Panc1 (cell line): ENCODE results near the gene GALNT18. TPM values are rescaled to one million over a fixed set of nuclear protein-coding genes. Genes with fewer than 3 reads are reported as not detected.

Source experiments
- ATAC-seq: fragments of 200-7000 bp; cut with Tn5 transposase; 2 replicates; pipeline ENCODE4 v1.9.1; 2020; ENCODE audit warnings: mild to moderate bottlenecking, moderate library complexity
- BruUV-seq: library from RNA; stranded (reverse); fragments of 400-500 nt; replicated peaks from 2 replicates; lab custom pipeline; 2021; lab: Mats Ljungman, UMichigan
- CTCF ChIA-PET: fragments of 300-600 bp; sonication (Branson Sonifier 250); formaldehyde crosslinking; loops from one replicate; lab custom pipeline; 2022; ENCODE audit warnings: antibody characterized with exemption; lab: Charles Lee
- POLR2A ChIA-PET: fragments of 300-600 bp; sonication (Branson Sonifier 250); formaldehyde crosslinking; loops from one replicate; lab custom pipeline; 2022; ENCODE audit warnings: antibody characterized with exemption; lab: Charles Lee
- DNase-seq: peaks from one replicate; pipeline ENCODE4 v3.0.0-alpha.2; 2010; ENCODE audit warnings: low read depth, low spot score
- H3K27ac ChIP-seq: 2 replicates; pipeline ENCODE4 v1.5.1; 2011; ENCODE audit warnings: mild to moderate bottlenecking, low read length, inconsistent platforms
- H3K27me3 ChIP-seq: fragments of 200-500 bp; sonication (Bioruptor generic); 2 replicates; pipeline ENCODE4 v1.6.0; 2014; ENCODE audit warnings: low read length, inconsistent platforms; ENCODE audit not compliant: control insufficient read depth, insufficient read depth
- H3K36me3 ChIP-seq: fragments of 200-500 bp; sonication (Bioruptor generic); 2 replicates; pipeline ENCODE4 v1.5.1; 2014; ENCODE audit warnings: inconsistent platforms, mild to moderate bottlenecking, low read length, moderate library complexity; ENCODE audit not compliant: control insufficient read depth, insufficient read depth
- H3K4me1 ChIP-seq: 2 replicates; pipeline ENCODE4 v1.5.1; 2011; ENCODE audit warnings: inconsistent platforms, mild to moderate bottlenecking, low read length, moderate library complexity; ENCODE audit not compliant: control insufficient read depth, insufficient read depth
- H3K4me3 ChIP-seq, 2 experiments: 2 replicates each; pipeline ENCODE4 v1.5.1; 2011 to 2012; ENCODE audit warnings: low read depth in 2 of 2, low read length in 2 of 2, mild to moderate bottlenecking in 2 of 2, inconsistent platforms in 1 of 2, moderate library complexity in 1 of 2
- H3K9me3 ChIP-seq: fragments of 200-500 bp; sonication (Bioruptor generic); 2 replicates; pipeline ENCODE4 v1.5.1; 2014; ENCODE audit warnings: low read depth, mild to moderate bottlenecking, inconsistent platforms, low read length, moderate library complexity; ENCODE audit not compliant: control insufficient read depth, insufficient read depth
- POLR2AphosphoS5 ChIP-seq: IDR thresholded peaks from 2 replicates; pipeline ENCODE4 v1.6.1; 2012; ENCODE audit warnings: mild to moderate bottlenecking, low read depth, low read length, moderate library complexity
- SIN3A ChIP-seq: IDR thresholded peaks from 2 replicates; pipeline ENCODE4 v1.6.1; 2012; ENCODE audit warnings: low read depth, mild to moderate bottlenecking, low read length, moderate library complexity, borderline replicate concordance; ENCODE audit not compliant: insufficient read depth
- TCF7L2 ChIP-seq: IDR thresholded peaks from 2 replicates; pipeline ENCODE4 v1.6.1; 2011; ENCODE audit warnings: mild to moderate bottlenecking, low read depth, low read length, inconsistent platforms
- in situ Hi-C: cut with HindIII; loops from 2 replicates; pipeline ENCODE4 v1.10.0; 2016; ENCODE audit warnings: low sequenced_read_pairs, low pct_unique_long_range_greater_than_20kb
- intact Hi-C: fragments of 100-400 bp; cut with micrococcal nuclease; formaldehyde crosslinking; loops from one replicate; pipeline ENCODE4 v1.10.0; 2022; ENCODE audit not compliant: unreplicated experiment
- total RNA-seq: library from RNA; stranded (reverse); gene quantifications from one replicate; pipeline ENCODE4 v1.2.1, GENCODE V29; 2021; ENCODE audit not compliant: unreplicated experiment
- TF ChIP-seq, protein P1 (sequence below), 2 experiments: IDR thresholded peaks; 2 replicates each; pipeline ENCODE4 v1.6.1; 2011 to 2012; ENCODE audit warnings: low read depth in 2 of 2, control low read depth in 1 of 2, low read length in 1 of 2, mild to moderate bottlenecking in 1 of 2, moderate library complexity in 1 of 2; ENCODE audit not compliant: insufficient read depth in 1 of 2
- TF ChIP-seq, protein P2 (sequence below): fragments of 450-650 bp; IDR thresholded peaks from 2 replicates; pipeline ENCODE4 v1.5.1; 2017; ENCODE audit warnings: mild to moderate bottlenecking

Gene GALNT18
- total RNA-seq, 1 experiment from 2014 or later: 8.6 TPM

DNA sequence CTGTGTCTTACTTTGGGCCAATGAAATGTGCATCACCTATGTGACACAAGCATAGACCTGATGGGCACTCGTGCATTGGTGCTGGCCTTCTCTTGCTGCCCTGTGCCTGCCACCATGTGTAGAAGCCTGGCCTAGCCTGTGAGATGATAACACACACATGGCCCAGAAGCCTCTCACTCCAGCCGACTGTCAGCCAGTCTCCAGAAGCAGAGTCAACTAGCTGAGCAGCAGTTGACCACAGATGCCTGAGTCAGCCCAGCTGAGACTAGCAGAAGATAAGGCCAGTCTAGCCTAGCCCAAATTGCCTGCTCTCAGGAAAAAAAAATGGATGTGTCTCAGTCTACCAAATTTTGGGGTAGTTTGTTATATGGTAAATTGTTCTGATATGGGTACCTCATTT lies 314.9 kb downstream of the GALNT18 start:
- Histone ChIP-seq H3K36me3 (no peaks in the 10 kb centered on the region), H3K27ac (no peak overlapping the region), H3K9me3 (no peaks in the 10 kb centered on the region), H3K4me1 (no peaks in the 10 kb centered on the region), H3K27me3 (0 out of 2 replicates have a peak, but pooled peaks cover 3% of the 10 kb centered on the region), H3K4me3 (no peak overlapping the region)
- no TSS peak for BruUV-seq
- TF ChIP-seq, protein P1, sequence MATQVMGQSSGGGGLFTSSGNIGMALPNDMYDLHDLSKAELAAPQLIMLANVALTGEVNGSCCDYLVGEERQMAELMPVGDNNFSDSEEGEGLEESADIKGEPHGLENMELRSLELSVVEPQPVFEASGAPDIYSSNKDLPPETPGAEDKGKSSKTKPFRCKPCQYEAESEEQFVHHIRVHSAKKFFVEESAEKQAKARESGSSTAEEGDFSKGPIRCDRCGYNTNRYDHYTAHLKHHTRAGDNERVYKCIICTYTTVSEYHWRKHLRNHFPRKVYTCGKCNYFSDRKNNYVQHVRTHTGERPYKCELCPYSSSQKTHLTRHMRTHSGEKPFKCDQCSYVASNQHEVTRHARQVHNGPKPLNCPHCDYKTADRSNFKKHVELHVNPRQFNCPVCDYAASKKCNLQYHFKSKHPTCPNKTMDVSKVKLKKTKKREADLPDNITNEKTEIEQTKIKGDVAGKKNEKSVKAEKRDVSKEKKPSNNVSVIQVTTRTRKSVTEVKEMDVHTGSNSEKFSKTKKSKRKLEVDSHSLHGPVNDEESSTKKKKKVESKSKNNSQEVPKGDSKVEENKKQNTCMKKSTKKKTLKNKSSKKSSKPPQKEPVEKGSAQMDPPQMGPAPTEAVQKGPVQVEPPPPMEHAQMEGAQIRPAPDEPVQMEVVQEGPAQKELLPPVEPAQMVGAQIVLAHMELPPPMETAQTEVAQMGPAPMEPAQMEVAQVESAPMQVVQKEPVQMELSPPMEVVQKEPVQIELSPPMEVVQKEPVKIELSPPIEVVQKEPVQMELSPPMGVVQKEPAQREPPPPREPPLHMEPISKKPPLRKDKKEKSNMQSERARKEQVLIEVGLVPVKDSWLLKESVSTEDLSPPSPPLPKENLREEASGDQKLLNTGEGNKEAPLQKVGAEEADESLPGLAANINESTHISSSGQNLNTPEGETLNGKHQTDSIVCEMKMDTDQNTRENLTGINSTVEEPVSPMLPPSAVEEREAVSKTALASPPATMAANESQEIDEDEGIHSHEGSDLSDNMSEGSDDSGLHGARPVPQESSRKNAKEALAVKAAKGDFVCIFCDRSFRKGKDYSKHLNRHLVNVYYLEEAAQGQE (IDR thresholded peaks at IDR 0.05; ENCODE audit: insufficient read depth in 1 of 2, low read depth in 2 of 2, low read length in 1 of 2): no peak
- TF ChIP-seq, protein P2, sequence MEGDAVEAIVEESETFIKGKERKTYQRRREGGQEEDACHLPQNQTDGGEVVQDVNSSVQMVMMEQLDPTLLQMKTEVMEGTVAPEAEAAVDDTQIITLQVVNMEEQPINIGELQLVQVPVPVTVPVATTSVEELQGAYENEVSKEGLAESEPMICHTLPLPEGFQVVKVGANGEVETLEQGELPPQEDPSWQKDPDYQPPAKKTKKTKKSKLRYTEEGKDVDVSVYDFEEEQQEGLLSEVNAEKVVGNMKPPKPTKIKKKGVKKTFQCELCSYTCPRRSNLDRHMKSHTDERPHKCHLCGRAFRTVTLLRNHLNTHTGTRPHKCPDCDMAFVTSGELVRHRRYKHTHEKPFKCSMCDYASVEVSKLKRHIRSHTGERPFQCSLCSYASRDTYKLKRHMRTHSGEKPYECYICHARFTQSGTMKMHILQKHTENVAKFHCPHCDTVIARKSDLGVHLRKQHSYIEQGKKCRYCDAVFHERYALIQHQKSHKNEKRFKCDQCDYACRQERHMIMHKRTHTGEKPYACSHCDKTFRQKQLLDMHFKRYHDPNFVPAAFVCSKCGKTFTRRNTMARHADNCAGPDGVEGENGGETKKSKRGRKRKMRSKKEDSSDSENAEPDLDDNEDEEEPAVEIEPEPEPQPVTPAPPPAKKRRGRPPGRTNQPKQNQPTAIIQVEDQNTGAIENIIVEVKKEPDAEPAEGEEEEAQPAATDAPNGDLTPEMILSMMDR: no peak
- TF ChIP-seq TCF7L2 (no peak), SIN3A (no peak), POLR2AphosphoS5 (no peak)
- POLR2A ChIA-PET: no interaction called here
- DNase-seq (no peak), ATAC-seq (no peak)
- CTCF ChIA-PET: no interaction called here
- in situ Hi-C loops (no loop called here), intact Hi-C loops (no loop called here)

DNA sequence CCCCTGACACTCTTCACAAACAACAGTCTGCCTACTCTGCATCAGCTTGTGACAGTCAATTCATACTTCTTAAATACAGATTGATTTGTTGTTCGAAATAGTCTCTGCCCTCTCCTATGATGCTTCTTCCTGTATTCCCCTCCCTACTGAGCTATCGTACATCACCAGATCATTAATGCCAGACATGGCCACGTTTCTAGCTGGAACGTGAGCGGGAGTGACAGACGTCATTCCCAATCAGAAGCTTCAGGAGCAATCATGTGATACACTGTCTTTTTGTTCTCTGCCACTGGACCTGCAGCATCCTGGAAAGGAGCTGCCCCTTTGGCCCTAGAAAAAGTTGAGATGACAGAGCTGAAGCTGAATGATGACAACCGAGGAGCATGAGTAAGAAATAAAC lies 317.3 kb downstream of the GALNT18 start:
- BruUV-seq: no TSS peak

More for the DNA sequence above, 317.3 kb downstream of the GALNT18 start:
- ATAC-seq: no peak
- no peaks in the 10 kb centered on the region for H3K36me3 ChIP-seq
- POLR2A ChIA-PET: no interaction called here
- CTCF ChIA-PET: no interaction called here
- 0 out of 2 replicates have a peak, but pooled peaks cover 3% of the 10 kb centered on the region for H3K27me3 ChIP-seq
- in situ Hi-C loops (no loop called here), intact Hi-C loops (no loop called here)
- TF ChIP-seq, protein P2: no peak
- TF ChIP-seq TCF7L2 (no peak), POLR2AphosphoS5 (no peak), SIN3A (no peak)
- TF ChIP-seq, protein P1 (IDR thresholded peaks at IDR 0.05; ENCODE audit: insufficient read depth in 1 of 2, low read depth in 2 of 2, low read length in 1 of 2): no peak
- H3K4me3 ChIP-seq: no peak overlapping the region
- no peak for DNase-seq
- no peak overlapping the region for H3K27ac ChIP-seq
- H3K4me1 ChIP-seq: no peaks in the 10 kb centered on the region
- no peaks in the 10 kb centered on the region for H3K9me3 ChIP-seq
